Adrenal gland (tissue), 5 donors: ENCODE data around the gene KCNMA1.

Source experiments
- CTCF ChIP-seq, 6 experiments: fragments of 450-650 bp in 4 of 6; fragments of 200-600 bp in 2 of 6; sonication (generic) in 1 of 6; IDR thresholded peaks; 1 replicate in 5 of 6; 2 replicates in 1 of 6; pipeline versions ENCODE4 v1.5.1 to v1.8.0; 2016 to 2021; ENCODE audit warnings: antibody characterized with exemption in 6 of 6, mild to moderate bottlenecking in 2 of 6, moderate library complexity in 1 of 6
- POLR2A ChIP-seq, 2 donors: fragments of 450-650 bp; IDR thresholded peaks; one replicate each; pipeline ENCODE4 v1.6.1; 2017; ENCODE audit warnings: antibody characterized with exemption in 2 of 2, mild to moderate bottlenecking in 2 of 2, moderate library complexity in 1 of 2
- donor health status: DM: no; HTN: no; CAD: no.

GRCh38 chr10:77289027-77289501, 348.5 kb downstream of the KCNMA1 start:
- TF ChIP-seq POLR2A (IDR thresholded peaks at IDR 0.05) (no peak), CTCF (IDR thresholded peaks at IDR 0.05) (no peak)
